ENCODE results near the gene KPNB1. TPM values are rescaled to one million over a fixed set of nuclear protein-coding genes. Genes with fewer than 3 reads are reported as not detected.

Gene KPNB1
- total and polyA plus RNA-seq, 4 donors: 40.1 to 258 (median 158) TPM

GRCh38 chr17:47717261-47717697 is 67.6 kb downstream of the KPNB1 start:
- WGBS, 2 donors: 67 to 79% methylated on average over 2 of the region's 2 CpGs

DNA sequence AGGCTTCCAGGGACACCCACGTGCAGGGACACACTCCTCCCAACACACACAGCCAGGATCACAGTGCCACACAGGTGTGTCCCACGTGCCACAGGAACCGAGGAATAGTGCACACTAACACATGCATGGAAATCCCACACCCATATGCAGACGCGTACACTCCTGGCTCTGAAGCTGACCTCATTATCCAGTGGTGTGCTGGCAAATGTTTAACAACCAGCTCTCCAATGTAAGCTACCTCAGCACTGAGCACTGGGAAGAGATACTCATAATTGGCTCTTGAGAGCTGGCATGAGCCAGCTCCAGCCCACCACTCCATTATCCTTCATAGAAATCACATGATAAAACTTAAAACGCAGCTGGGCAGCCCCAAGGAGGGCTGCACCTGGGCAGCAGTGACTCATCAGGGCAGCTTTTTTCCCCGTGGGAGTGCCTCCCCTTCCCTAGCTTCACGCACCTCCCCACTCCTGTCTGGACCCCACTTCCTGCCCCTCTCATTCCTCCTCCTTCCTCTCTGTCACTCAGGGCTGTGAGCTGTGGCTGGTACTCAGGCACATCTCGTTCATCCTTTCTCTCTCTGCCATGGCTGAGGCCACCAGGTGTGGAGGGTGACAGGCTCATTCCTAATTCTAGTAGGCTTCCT is 68.4 kb downstream of the KPNB1 start:
- H3K27me3 ChIP-seq (ENCODE audit: control insufficient read depth in 3 of 3, insufficient read depth in 3 of 3, low read length in 2 of 3): peaks cover 0 to 48% (median 36%) of the 10 kb centered on the region in 3 donors
- H3K4me1 ChIP-seq (ENCODE audit: control insufficient read depth in 5 of 5, insufficient read depth in 5 of 5, low read length in 5 of 5): peaks cover 0 to 6% (median 0%) of the 10 kb centered on the region in 5 donors
- DNase-seq: peak in 1 of 3 donors; percentile 46

More at GRCh38 chr17:47717261-47717697, 67.6 kb downstream of the KPNB1 start:
- Histone ChIP-seq H3K4me3 (no peak overlapping the region), H3K36me3 (ENCODE audit: control insufficient read depth in 4 of 4, insufficient read depth in 4 of 4, low read length in 4 of 4) (no peaks in the 10 kb centered on the region), H3K9me3 (ENCODE audit: control insufficient read depth in 4 of 4, insufficient read depth in 3 of 4, low read length in 3 of 4) (no peaks in the 10 kb centered on the region), H3K27ac (ENCODE audit: low read depth in 1 of 2, low read length in 1 of 2) (no peak overlapping the region), H3K27me3 (ENCODE audit: control insufficient read depth in 3 of 3, insufficient read depth in 3 of 3, low read length in 2 of 3) (peaks cover 0 to 43% (median 32%) of the 10 kb centered on the region in 3 donors), H3K4me1 (ENCODE audit: control insufficient read depth in 5 of 5, insufficient read depth in 5 of 5, low read length in 5 of 5) (peaks cover 0 to 6% (median 0%) of the 10 kb centered on the region in 5 donors), H3K9ac (ENCODE audit: insufficient read depth in 1 of 2, low read length in 2 of 2) (no peak overlapping the region)
- TF ChIP-seq, protein P1, sequence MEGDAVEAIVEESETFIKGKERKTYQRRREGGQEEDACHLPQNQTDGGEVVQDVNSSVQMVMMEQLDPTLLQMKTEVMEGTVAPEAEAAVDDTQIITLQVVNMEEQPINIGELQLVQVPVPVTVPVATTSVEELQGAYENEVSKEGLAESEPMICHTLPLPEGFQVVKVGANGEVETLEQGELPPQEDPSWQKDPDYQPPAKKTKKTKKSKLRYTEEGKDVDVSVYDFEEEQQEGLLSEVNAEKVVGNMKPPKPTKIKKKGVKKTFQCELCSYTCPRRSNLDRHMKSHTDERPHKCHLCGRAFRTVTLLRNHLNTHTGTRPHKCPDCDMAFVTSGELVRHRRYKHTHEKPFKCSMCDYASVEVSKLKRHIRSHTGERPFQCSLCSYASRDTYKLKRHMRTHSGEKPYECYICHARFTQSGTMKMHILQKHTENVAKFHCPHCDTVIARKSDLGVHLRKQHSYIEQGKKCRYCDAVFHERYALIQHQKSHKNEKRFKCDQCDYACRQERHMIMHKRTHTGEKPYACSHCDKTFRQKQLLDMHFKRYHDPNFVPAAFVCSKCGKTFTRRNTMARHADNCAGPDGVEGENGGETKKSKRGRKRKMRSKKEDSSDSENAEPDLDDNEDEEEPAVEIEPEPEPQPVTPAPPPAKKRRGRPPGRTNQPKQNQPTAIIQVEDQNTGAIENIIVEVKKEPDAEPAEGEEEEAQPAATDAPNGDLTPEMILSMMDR (IDR thresholded peaks at IDR 0.05; ENCODE audit: control extremely low read depth, extremely low read depth): no peak
- no peak for DNase-seq
- no peak for ATAC-seq (ENCODE audit: insufficient read depth, low FRiP score)

DNA sequence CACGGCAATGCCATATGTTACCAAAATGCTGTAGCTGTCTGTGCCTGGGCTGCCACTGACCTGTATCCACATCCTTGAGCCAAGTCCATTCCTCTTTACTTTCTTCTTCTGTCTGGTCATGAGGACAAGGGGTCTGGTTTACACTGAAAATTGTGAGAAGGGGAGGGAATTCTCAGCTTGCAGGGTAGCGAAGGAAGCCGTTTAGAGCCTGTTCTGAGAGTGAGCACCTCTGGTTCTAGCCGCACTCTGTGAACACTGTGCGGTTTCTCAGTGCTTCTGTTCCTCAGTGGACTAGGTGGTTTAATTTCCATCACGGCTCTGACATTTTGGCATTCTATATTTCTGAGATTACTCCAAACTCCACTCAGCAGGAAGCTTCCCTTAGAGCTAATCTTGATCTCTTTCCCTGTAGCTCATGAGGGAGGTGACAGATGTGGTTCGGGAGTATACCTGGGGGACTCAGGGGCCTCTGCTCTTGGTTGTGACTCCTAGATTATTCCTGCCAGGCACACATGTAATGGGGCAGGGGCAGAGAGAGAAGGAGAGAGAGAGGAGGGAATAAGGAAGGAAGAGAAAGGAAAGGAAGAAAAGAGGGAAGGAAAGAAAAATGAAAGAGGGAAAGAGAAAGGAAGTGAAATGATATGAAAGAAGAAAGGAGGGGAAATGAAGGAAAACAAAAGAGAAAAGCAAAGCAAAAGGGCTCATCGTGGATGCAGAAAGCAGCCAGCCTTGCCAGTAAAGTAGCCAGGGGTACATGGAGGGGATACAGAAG is 69.1 kb downstream of the KPNB1 start:
- peaks cover 0 to 6% (median 0%) of the 10 kb centered on the region in 5 donors for H3K4me1 ChIP-seq (ENCODE audit: control insufficient read depth in 5 of 5, insufficient read depth in 5 of 5, low read length in 5 of 5)
- WGBS, 2 donors: 43 to 45% methylated on average over 8 of the region's 8 CpGs
- TF ChIP-seq, protein P1 (IDR thresholded peaks at IDR 0.05; ENCODE audit: control extremely low read depth, extremely low read depth): no peak
- ATAC-seq (ENCODE audit: insufficient read depth, low FRiP score) (no peak), DNase-seq (no peak)
- no peak overlapping the region for H3K9ac ChIP-seq (ENCODE audit: insufficient read depth in 1 of 2, low read length in 2 of 2)
- H3K4me3 ChIP-seq: no peak overlapping the region
- H3K9me3 ChIP-seq (ENCODE audit: control insufficient read depth in 4 of 4, insufficient read depth in 3 of 4, low read length in 3 of 4): no peaks in the 10 kb centered on the region
- H3K27ac ChIP-seq (ENCODE audit: low read depth in 1 of 2, low read length in 1 of 2): no peak overlapping the region
- H3K27me3 ChIP-seq (ENCODE audit: control insufficient read depth in 3 of 3, insufficient read depth in 3 of 3, low read length in 2 of 3): peaks cover 0 to 50% (median 36%) of the 10 kb centered on the region in 3 donors
- H3K36me3 ChIP-seq (ENCODE audit: control insufficient read depth in 4 of 4, insufficient read depth in 4 of 4, low read length in 4 of 4): no peaks in the 10 kb centered on the region

More for the DNA sequence above, 68.4 kb downstream of the KPNB1 start:
- Histone ChIP-seq H3K9ac (ENCODE audit: insufficient read depth in 1 of 2, low read length in 2 of 2) (no peak overlapping the region), H3K4me3 (no peak overlapping the region), H3K36me3 (ENCODE audit: control insufficient read depth in 4 of 4, insufficient read depth in 4 of 4, low read length in 4 of 4) (no peaks in the 10 kb centered on the region), H3K9me3 (ENCODE audit: control insufficient read depth in 4 of 4, insufficient read depth in 3 of 4, low read length in 3 of 4) (no peaks in the 10 kb centered on the region), H3K27ac (ENCODE audit: low read depth in 1 of 2, low read length in 1 of 2) (no peak overlapping the region)
- no peak for ATAC-seq (ENCODE audit: insufficient read depth, low FRiP score)
- WGBS, 2 donors: 24 to 32% methylated on average over 9 of the region's 9 CpGs
- TF ChIP-seq, protein P1 (IDR thresholded peaks at IDR 0.05; ENCODE audit: control extremely low read depth, extremely low read depth): no peak

All from lung (tissue), 12 donors.